ENCODE data around the gene KRAS.

The KRAS gene

DNA sequence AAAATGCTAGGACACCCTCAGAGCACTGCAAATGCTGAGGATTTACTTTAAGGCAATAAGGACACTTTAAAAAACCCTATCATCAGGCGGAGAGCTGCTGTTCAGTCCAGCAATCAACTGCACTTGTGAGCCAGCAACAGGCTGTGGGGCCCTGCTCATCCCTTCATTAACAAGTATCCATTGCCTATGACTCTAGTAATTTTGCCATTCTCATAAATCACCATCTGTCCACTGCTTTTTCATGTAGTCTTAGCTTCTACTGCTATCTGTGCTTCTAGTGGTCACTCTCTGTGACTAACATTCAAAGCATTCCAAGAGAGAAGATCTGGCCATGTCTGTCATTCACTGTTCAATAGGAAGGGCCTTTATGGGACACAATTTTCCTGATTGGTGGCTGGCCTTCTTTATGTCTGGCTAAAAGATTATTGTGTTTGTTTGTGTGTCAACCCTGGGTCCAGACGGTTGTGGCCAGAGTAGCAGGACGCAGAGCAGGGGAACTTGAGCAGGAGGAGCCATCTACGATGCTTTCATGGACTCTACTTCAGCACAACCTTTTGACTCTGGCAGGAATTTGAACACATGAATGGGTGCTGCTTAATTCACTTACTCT, 3.6 kb upstream of the KRAS start:
- no peak for FAIRE-seq

DNA sequence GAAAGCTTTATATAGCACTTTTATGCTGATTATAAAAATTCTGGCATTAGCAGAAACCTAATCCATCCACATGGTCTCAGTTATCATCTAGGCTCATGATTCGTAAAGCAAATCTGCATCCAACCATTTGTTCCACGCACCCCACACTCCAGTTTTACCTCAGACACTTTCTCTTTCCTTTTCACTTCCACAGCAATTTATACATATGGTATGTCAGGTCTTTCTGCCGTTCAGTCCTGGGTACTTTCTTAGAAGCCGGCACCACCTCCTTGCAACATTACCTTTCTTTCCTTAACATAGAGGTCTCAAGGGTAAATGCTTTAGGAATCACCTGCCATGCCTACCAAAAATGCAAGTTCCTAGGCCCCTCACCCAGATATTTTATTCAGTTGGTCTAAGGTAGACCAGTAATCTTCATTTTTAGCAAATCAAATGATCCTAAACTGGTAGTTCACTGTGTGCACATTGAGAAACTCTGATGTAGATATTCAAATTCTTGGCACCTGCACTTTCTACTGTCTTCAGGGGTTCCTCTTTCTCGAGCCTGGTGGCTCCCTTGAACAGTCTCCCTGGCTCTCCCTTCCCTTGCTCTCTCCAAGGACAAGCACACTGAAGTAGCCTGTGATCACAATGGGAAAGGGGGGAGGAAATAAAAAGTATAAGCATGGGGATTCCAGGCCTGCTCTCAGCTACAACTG, 2.8 kb upstream of the KRAS start:
- no peak for FAIRE-seq

DNA sequence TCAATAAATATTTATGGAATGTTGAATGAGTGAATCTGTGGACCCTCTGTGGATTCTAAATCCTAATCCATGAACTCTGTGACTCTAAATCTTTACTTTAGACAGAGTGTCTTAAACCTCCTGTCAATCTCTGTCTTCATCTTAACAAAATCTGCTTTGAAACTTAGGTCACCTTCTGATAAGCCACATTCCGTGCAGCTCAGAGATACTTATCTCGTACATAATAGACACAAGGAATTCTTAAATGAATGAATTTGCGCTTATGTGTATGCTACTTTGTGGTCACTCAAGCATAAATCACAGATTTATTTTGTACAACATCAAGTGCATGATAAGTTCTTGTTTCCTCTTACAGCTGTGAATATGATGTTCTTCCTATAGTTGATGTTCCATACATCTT, 2.2 kb upstream of the KRAS start:
- FAIRE-seq = no peak

DNA sequence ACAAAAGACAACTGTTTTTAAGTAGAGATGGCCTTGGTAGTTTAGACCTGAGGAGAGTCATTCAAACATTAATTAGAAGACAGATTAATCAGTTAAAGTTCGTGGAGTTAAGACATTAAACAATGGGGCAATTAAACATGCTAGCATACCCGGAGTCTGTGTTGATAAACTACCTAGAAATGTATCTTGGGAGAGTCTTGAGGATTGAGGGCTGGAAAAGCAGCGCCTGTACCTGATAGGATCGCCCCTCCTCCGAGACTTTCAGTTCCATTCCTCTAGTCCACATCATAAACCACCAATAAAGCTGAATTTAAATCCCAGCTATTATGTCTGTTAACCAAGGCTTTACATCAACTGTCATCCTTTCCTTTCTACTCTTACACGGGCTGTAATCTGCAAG, 1.0 kb upstream of the KRAS start:
- FAIRE-seq = no peak

DNA sequence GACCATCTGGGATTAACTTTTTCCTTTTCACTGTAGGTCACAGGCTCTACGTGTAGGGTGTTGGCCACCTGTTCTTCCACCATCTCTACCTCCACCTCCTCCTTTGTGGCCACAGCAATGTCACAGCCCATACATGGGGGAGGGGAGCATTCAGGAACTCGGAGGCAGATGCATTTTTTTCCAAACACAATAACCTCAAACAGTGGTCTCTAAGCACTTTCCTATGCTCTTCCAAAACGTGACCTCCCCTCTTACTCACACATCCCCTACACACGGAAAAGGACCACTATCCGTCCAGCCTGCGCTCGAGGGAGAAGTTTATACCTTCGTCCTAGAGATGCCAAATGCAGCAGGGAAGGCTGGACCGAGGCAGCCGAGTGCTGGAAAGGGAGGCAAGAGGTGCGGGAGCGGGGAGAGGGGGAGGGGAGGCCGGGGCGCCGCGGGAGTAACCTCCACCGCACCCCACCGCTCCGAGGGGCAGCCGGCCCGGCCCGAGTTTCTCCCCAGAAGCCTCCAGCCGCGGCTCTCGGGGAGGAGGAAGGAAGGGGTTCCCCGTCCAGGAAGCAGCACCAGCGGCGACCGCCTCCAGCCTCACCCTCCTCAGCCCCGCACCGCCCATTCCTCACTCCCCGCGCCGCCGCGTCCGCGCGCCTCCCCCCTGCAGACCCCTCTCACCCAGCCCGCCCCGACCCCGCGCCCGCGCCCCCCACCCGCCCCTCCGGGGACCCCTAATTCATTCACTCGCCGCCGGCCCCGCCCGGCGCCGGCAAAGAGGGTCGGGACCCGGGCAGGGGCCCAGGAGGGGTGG, 594 bp downstream of the KRAS start:
- no peak for FAIRE-seq

DNA sequence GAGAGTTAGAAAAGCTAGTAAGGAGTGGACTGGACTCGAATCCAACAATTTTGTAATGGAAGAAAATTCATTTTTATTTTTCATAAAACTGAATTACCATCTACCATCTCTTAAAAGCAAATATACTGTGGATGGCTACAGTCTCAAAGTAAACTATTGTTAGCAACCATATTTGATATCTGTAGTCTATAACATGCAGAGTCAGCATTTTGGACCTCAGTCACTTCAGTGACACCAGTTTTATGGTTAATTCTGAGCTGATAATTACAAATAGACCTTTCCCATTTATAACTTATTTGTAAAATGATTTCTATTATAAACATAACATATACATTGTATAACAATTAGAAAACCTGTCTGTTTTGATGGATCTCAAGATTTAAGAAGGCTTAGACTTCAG, 2.0 kb downstream of the KRAS start:
- FAIRE-seq = no peak

DNA sequence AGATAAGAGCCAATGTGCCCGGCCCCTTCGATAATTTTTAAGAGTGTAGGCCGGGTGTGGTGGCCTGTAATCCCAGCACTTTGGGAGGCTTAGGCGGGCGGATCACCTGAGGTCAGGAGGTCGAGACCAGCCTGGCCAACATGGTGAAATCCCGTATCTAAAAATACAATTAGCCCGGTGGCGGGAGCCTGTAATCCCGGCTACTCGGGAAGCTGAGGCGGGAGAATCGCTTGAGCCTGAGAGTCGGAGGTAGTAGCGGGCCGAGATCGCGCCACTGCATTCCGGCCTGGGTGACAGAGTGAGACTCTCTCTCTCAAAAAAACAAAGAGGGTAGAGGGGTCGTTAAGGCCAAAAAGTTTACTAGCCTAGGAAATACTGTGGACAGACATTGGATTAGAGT, 2.6 kb downstream of the KRAS start:
- FAIRE-seq = no peak

DNA sequence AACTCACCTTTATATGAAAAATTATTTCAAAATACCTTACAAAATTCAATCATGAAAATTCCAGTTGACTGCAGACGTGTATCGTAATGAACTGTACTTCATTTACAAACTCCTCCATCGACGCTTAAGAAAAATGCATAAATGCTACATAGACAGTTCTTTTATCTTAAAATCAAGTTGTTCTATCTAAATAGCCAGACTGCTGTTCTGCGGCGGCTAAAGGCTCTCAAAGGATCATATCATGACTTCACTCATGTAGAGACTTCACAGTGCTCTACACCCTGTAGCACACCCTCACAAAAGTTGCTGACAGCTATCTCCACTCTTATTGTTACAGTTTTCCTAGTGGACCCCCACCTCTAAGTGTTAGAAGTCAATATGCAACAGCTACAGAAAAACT, 5.2 kb downstream of the KRAS start:
- FAIRE-seq = no peak

DNA sequence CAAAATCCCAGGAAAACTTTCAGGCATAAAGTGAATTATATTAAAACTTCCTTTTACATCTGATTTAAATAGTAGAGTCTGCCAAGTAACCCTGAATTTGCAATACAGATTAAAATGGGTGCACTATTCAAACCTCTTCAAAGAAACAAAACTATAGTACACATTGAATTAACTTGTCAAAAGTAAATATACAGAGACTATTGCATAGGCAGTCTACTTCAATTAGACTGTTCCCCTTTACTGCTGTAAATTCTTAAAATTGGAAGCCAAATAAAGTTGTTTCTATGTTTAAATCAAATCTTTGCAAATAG, 7.1 kb downstream of the KRAS start:
- no peak for FAIRE-seq

DNA sequence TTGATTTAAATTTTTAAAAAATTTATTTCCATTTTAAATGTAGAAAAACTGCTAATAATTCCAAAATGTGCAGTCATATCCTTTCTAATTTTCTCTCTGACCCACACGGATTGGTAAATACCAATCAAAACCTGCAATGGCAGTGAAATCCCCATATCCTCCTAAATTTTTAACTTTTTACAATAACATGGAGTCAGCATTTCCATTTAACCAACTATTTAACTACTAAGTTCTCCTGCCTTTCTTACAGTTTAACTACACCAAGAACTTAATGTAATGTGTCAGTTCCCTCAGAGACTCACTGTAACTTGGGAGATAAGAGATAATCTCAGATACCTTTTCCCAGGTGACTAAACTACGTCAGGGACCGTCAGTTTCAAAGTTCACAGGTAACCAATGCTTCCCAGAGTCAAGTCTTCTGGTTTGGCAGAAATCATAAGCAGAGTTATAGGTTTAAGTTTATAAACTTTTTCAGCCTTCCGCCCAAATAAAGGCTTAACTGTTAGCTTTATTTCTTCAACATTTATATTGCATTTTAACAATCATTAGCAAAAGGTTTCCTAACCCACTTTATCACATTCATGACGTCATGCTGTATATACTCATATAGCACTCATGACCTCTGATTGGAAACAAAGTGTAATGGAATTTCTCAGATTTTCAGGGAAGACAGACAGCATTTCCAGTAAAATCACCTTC, 7.6 kb downstream of the KRAS start:
- FAIRE-seq = no peak

DNA sequence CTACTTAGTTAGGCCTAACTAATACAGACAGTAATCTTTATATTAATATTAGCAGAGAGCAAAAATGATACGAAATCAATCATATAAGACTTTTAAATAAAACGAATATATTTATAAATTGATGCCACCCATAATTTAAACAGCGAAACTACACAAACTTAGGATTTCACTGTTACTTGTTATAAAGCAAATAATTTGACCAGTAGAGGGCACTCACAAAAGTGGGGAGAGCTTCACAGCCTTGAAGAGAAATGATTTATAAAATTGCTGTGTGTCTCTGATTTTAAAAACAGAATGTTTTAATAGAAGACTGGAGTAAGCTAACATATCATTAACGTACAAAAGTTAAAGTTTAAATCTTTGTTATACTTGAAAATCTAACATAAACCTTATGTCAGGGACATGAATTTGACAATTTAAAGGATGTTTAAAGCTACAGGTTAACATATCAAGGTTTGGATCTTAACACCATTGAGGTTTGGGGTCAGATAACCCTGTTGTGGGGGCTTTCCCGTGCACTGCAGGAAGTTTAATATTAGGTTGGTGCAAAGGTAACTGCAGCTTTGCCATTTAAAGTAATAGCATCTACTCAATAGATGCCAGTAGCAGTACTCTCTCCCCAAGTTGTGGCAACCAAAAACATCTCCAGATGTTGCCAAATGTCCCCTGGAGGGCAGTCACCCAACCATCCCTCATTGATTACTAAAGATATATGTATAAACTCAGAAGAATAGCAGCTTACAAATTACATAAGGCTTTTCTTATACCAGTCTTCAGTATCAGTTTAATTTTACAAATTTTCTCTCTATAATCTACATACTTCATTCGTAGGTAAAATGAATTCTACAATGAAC, 9.3 kb downstream of the KRAS start:
- FAIRE-seq = peak; percentile 92

DNA sequence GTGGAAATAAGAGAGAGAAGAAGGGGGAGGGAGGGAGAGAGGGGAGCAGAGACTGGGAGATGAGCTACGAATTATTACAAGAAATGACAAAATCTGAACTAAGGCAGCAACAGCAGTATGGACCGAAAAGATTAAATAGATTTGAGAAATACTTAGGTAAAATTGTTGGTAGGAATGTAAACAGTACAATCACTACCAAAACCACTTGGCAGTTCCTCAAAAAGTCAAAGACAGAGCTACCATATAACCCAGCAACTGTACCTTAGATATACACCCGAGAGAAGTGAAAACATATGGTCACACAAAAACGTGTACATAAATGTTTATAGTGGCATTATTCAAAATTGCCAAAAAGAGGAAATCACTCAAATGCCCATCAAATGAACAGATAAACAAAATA, 14.1 kb downstream of the KRAS start:
- no peak for FAIRE-seq

DNA sequence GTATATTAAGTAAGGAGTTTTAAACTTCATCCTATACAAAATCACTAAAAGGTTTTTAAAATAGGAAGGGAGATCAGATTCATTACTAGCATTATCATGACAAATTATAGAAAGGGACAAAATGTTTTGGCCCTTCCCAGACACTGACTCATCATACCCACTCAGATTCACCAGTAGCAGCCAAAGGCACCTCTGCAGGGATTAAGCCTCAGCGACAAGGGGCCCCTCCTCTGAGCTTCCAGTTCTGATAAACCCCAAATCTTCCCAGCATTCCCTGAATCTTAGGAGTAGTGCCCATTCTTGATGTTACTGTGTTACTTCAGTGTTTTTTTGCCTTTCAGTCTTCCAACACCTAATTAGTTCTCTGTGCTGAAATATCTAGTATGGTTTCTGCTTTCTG, 14.5 kb downstream of the KRAS start:
- FAIRE-seq = no peak

DNA sequence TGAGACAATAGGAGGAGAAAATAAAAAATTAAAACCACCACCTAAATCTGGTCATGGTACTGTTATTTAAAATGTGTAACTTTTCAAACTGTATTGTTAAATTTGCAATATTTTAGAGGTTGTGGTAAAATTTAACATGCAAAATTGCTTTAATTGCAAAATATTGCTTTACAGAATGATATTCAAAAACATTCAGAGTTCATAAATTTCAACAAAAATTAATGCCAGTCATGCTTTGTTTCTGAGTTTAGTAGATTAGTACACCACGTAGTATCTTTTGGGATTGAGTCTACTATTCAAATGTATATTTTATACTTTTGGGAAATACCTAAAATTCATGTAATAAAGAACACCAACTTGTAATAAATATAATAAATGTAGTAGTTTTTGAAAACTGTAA, 37.4 kb downstream of the KRAS start:
- no peak for FAIRE-seq

DNA sequence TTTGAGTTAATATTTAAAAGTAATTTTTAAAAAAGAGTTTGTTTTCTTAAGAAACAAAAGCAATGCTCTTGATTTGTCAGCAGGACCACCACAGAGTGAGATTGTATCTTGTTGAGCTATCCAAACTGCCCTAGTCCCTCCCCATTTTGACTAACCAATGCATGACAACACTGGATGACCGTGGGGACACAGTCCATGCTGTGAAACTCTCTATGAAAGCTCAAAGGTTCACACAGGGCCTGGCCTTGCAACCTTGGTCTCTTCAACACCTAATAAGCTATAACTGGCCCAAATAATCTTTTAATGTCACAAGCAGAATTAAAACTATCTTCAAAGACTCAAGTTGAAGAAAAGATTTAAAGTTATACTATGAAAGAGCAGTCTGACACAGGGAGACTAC, 42.2 kb downstream of the KRAS start:
- no peak for FAIRE-seq

DNA sequence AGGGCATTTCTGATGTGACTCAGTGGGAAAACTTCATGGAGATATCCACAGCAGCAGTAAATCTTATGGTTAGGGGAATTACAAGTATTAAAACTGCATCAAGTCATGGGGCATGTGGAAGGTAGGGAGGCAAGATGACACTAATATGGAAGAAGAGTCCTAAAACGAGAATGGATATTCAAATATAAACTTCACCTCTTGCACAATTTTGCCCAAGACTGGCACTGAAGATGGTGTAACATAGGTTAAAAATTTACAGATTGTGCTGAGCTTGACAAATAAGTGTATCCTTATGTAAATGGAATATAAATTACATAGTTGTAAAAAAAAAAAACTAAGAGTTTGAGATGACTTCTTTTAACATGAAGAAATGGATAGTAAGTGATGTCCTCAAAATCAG, 42.9 kb downstream of the KRAS start:
- no peak for FAIRE-seq

DNA sequence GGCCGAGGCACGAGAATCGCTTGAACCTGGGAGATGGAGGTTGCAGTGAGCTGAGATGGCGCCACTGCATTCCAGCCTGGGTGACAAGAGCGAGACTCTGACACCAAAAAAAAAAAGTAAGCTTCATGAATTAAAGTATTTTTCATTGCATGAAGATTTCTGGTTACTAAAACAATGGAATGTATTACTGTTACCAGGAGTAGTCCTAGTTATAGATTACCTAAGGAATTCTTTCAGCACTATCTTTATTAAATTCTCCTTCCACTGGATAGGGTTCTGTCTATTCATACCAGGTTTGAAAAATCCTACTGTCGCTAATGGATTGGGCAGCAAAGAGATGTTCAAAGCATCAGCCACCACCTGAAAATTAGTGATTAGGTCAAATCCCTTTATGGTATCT, 43.3 kb downstream of the KRAS start:
- FAIRE-seq = no peak

DNA sequence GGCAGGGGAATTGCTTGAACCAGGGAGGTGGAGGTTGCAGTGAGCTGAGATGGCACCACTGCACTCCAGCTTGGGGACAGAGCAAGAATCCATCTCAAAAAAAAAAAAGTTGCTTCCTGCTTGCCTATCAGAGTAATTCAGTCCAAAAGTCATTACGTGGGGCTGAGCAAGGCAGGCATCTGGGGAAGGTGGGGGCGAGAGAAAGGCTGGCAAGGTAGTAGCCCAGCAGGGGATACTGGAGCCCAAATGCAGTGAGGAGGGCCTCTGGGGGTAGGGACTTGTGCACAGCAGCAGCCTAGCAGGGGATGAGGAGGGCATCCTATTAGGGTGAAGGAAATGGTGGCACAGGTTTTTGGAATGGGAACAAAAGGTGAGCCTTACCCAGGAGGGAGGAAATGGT, 48.6 kb downstream of the KRAS start:
- FAIRE-seq = no peak

DNA sequence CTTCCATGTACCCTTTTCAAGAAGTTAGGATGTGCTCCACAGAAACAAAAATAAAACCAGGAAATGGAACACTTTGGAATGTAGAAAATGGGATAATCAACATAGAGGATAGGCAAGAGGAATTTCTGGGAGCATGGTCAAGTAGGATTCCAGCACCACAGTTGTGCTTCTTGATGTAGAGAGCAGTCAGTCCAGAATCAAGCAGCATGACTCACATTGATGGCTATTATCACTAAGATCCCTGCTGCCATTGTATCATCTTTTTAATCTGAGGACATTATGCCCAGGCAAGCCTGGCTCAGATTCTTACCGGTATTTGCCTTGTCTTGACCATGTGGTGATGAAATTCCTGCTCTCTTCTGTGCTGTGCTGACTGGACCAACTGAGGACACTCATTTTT, 50.0 kb downstream of the KRAS start:
- no peak for FAIRE-seq

DNA sequence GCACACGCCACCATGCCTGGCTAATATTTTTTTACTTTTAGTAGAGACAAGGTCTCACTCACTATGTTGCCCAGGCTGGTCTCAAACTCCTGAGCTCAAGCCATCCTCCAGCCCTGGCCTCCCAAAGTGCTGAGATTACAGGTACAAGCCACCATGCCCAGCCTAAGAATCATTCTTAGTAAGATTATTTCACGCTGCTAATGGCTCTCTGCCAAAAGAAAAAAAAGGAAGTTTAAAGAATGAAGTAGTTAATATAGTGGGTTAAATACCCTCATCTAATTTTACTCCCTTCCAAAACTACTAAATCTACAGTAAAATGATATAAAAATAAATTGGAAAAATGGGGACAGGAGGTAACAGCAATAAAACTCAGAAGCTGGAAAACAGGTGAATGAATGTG, 53.1 kb downstream of the KRAS start:
- no peak for FAIRE-seq

DNA sequence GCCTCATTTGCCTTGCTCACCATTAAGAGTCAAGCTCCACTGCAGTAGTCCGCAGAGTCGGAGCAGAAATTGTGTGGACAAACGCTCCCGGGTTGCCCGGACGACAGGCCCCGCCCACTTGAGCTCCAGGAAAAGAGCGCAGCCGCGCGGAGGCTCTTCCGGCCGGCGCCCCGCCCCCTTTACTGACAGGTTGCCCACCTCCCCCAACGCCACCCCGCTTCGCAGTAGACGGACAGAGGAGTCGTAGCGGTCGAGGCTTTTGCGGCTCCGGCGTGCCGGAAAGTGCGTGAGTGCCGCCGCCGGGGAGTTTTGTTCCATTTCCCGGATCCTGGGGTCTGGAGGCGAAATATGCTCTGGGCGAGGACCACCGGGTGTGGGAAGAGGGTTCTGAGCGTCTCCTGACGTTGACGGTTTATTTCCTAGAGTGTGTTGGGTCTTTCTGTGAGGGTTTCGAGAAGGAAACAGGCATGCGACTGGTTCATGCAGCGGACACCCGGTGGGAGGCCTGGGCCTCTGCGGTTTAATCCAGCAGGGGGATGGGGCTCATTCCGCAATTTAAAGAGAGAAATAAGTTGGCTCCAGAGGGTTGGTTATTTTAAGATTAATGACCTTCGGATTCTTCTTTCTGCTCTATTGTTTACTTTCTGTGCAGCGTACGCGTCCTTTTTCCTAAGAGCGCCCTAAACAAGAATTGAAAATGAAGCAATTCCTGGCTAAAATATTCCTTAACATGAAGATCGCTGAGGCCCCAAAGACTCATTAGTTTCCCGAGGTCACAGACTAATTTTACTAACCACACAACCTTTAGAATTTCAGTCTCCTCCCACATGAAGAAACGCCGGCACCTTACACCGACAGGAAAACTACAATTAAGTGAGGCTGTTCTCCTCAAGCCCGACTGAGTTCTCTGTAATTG, 55.4 kb downstream of the KRAS start, which contains the start of the genes DNAI7 and ETFRF1:
DNAI7 (minus strand) TSS at position 105 of the 916 bp plus-strand sequence; CDS start at position 23, 82 bp downstream.
ETFRF1 (plus strand) TSS at position 182 of the 916 bp plus-strand sequence. CDS start 8,720 bp downstream, outside the sequence.
- no peak for FAIRE-seq

DNA sequence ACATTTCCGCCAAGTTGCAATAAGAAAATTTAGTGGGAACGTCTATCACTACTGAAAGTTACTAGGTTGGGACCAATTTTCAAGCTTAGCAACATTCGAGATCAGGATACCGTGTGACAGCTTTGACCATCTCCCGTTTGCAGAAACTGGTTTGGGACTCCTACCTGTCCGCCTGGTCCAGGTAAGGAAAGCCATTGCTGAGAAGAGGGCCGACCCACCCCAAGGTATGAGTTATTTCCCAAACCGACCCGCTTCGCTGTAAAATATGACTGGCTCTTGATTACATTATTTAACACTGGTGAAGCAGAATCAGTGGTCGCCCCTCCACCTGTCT, 56.0 kb downstream of the KRAS start:
- no peak for FAIRE-seq
